Peyer's patch (tissue), 4 donors: Measurements from ENCODE around the gene NSUN7. TPM values are rescaled to one million over a fixed set of nuclear protein-coding genes. Genes with fewer than 3 reads are reported as not detected.

Experiments used
- DNase-seq, 3 donors: peaks; one replicate each; pipeline ENCODE4 v3.0.0-alpha.2; 2017 to 2019
- H3K27ac ChIP-seq, 4 donors: fragments of 200-600 bp; sonication (generic); one replicate each; pipeline ENCODE4 v1.5.1; 2016 to 2019
- H3K27me3 ChIP-seq, 2 donors: fragments of 200-600 bp; sonication (generic); one replicate each; pipeline ENCODE4 v1.5.1; 2019
- H3K36me3 ChIP-seq, 3 donors: fragments of 200-600 bp; sonication (generic); one replicate each; pipeline ENCODE4 v1.5.1; 2016 to 2019
- H3K4me1 ChIP-seq, 4 donors: fragments of 200-600 bp; sonication (generic); one replicate each; pipeline ENCODE4 v1.5.1; 2016 to 2019
- H3K4me3 ChIP-seq, 4 donors: fragments of 200-600 bp; sonication (generic); 1 replicate in 3 of 4; 2 replicates in 1 of 4; pipeline ENCODE4 v1.5.1; 2016 to 2019; ENCODE audit warnings: mild to moderate bottlenecking in 1 of 4
- H3K9me3 ChIP-seq, 4 donors: fragments of 200-600 bp; sonication (generic); one replicate each; pipeline ENCODE4 v1.5.1; 2016 to 2019; ENCODE audit warnings: mild to moderate bottlenecking in 1 of 4
- POLR2A ChIP-seq, 2 donors: fragments of 450-650 bp; IDR thresholded peaks; one replicate each; pipeline ENCODE4 v1.5.1; 2017; ENCODE audit warnings: antibody characterized with exemption in 2 of 2, mild to moderate bottlenecking in 2 of 2, moderate library complexity in 2 of 2
- total RNA-seq, 4 donors: library from RNA; depleted of rRNA; stranded (reverse); fragments of >200 nt; gene quantifications; one replicate each; pipeline ENCODE4 v1.1.0, GENCODE V29; 2016
- TF ChIP-seq, protein P1 (sequence below), 6 experiments: fragments of 450-650 bp in 4 of 6; fragments of 200-600 bp in 2 of 6; sonication (generic) in 1 of 6; IDR thresholded peaks; one replicate each; pipeline ENCODE4 v1.5.1; 2017 to 2019; ENCODE audit warnings: antibody characterized with exemption in 6 of 6, mild to moderate bottlenecking in 3 of 6, moderate library complexity in 1 of 6

Gene NSUN7, protein sequence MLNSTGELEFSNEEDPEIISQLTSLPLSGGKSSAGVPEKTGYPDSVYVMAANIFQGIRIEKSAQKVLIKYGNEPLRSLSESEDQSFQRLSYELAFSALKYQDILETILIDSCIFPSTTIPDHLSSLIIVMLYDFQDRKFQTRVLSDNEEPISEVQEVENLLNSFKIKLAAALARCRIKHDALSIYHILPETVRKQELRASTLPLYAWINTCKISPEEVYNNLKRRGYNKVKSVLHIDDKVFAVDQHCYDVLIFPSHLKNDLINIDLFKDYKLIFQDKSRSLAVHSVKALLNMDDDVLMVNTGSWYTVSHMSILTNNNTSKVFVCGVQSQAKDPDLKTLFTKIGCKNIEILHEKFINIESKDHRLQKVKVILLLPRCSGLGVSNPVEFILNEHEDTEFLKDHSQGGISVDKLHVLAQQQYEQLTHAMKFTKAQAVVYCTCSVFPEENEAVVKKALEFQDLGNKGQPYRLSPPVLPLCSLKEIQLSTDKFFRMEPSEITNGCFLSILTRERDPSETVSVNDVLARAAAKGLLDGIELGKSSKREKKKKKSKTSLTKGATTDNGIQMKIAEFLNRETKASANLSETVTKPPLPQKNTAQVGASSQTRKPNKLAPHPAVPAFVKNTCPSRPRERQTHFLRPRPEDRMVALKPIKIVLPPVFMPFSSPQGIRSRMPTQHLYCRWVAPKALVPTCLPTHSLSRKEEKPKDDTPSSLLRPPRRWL
- total RNA-seq = 10 to 100 TPM in 2 of 4 donors, 1 to 10 TPM in 2; 4.9 to 10.7 (median 9.7) TPM

DNA sequence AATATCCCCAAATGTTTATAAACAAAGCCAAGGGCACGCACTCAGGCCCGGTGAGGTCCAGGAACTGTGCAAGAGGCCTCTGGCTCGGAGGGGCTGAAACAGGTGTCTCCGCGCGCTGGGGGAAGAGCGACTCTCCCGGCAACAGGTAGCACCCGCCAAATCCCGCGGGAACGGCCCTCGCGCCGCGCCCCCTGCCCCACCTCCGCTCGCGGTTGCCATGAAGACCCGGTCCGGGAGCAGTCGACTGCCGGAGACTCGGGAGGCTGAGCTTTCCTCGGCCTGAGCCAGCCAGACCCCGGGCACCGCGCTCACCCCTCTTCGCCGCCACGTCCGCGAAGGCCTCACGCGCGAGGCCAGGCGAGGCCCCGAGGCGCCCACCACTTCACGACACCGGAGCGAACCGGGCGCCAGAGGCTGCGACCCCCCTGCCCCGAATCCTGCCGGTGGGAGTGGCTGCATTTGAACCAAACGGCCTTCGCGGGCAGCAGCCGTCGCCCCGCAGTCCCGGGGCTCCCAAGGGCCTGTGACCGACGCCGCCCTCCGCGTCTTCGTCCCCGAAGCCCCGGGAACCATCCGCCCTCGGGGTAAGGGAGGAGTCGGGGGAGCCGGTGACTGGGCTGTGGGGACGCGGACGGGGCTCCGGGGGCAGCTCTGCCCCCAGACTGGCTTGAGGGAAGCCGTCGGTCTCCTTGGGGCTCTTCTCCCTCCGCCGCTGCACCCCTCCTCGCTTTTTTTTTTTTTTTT, at the start of gene NSUN7:
TSS of gene NSUN7 (plus strand) at position 239 of the 744 bp plus-strand sequence. CDS start 739 bp downstream, outside the sequence.
- Histone ChIP-seq H3K27me3 (no peaks in the 10 kb centered on the region), H3K36me3 (no peaks in the 10 kb centered on the region), H3K4me1 (peaks cover 0 to 9% (median 0%) of the 10 kb centered on the region in 4 donors), H3K9me3 (no peaks in the 10 kb centered on the region), H3K4me3 (peak within 1 kb of the TSS; percentile 36 to 82 (median 64)), H3K27ac (peak within 1 kb of the TSS; percentile 37 to 70 (median 43))
- TF ChIP-seq, protein P1, sequence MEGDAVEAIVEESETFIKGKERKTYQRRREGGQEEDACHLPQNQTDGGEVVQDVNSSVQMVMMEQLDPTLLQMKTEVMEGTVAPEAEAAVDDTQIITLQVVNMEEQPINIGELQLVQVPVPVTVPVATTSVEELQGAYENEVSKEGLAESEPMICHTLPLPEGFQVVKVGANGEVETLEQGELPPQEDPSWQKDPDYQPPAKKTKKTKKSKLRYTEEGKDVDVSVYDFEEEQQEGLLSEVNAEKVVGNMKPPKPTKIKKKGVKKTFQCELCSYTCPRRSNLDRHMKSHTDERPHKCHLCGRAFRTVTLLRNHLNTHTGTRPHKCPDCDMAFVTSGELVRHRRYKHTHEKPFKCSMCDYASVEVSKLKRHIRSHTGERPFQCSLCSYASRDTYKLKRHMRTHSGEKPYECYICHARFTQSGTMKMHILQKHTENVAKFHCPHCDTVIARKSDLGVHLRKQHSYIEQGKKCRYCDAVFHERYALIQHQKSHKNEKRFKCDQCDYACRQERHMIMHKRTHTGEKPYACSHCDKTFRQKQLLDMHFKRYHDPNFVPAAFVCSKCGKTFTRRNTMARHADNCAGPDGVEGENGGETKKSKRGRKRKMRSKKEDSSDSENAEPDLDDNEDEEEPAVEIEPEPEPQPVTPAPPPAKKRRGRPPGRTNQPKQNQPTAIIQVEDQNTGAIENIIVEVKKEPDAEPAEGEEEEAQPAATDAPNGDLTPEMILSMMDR (IDR thresholded peaks at IDR 0.05) = no peak
- peak; percentile 28 to 40 for TF ChIP-seq POLR2A (IDR thresholded peaks at IDR 0.05)
- DNase-seq = peak; percentile 55 to 89 (median 79)

DNA sequence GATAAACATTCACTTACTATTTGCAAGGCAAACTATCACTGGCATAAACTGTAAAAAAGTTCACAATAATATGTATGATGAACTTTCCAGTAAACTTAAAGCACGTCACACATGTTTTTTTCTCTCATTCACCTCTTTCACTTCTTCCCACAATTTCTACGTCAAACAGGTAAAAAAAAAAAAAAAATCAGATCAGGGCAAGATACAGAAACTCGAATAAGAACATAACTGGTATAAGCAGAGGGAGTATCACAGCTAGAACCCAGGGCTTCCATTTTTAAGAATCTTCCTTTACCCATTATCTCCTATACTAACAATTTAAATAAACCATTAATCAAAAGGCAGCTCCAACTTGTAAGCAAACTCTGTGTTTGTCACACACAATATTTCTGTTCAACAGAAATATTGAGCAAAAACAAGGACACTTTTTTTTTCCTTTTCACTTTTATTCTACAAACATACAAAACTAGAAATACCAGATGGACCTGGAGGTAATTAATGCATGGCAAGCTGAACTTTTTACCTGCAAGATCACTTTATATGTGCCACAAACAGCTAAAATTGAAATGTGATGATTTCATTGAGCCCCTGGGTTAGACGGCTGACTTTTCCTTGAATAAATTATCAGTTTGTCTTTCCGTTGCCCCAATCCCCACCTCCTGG, 47.5 kb upstream of the NSUN7 start:
- DNase-seq = no peak
- H3K36me3 ChIP-seq = no peaks in the 10 kb centered on the region
- no peak for TF ChIP-seq POLR2A (IDR thresholded peaks at IDR 0.05)
- TF ChIP-seq, protein P1 (IDR thresholded peaks at IDR 0.05) = no peak
- no peaks in the 10 kb centered on the region for H3K27me3 ChIP-seq
- H3K4me1 ChIP-seq = no peaks in the 10 kb centered on the region
- no peaks in the 10 kb centered on the region for H3K9me3 ChIP-seq
- no peak overlapping the region for H3K27ac ChIP-seq
- H3K4me3 ChIP-seq = no peak overlapping the region

DNA sequence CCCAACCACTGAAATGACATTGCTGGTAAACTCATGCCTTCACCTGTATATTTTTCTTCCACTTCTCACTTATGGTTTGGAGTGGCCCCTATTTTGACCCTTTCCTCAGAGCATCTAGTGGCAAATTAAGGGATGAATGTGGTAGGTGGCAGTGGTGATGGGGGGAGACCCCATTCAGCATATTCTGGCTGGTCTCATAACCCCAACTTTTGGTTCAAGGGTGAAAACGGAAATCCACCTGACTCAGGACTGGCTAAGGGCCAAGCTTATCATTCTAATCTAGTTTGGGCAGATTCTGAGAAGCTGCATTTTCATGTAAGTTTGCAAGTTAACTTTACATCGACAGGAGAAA, 47.0 kb upstream of the NSUN7 start:
- Histone ChIP-seq H3K36me3 (no peaks in the 10 kb centered on the region), H3K27me3 (no peaks in the 10 kb centered on the region), H3K9me3 (no peaks in the 10 kb centered on the region), H3K4me1 (no peaks in the 10 kb centered on the region), H3K4me3 (no peak overlapping the region), H3K27ac (no peak overlapping the region)
- no peak for TF ChIP-seq POLR2A (IDR thresholded peaks at IDR 0.05)
- TF ChIP-seq, protein P1 (IDR thresholded peaks at IDR 0.05) = no peak
- no peak for DNase-seq

DNA sequence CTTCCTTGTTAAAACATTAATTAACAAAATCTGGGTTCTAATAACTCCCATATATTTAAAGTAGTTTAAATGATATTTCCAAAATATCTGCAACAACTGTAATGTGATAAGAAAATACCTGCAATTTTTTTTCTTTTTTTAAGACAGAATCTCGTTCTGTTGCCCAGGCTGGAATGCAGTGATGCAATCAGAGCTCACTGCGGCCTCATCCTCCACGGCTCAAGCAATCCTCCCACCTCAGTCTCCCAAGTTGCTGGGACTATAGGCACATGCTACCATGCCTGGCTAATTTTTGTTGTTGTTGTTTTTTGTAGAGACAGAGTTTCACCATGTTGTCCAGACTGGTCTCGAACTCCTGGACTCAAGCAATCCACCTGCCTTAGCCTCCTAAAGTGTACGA, 45.7 kb upstream of the NSUN7 start:
- Histone ChIP-seq H3K36me3 (no peaks in the 10 kb centered on the region), H3K27ac (no peak overlapping the region), H3K4me3 (no peak overlapping the region), H3K4me1 (no peaks in the 10 kb centered on the region), H3K27me3 (no peaks in the 10 kb centered on the region), H3K9me3 (no peaks in the 10 kb centered on the region)
- no peak for DNase-seq
- TF ChIP-seq, protein P1 (IDR thresholded peaks at IDR 0.05) = no peak
- no peak for TF ChIP-seq POLR2A (IDR thresholded peaks at IDR 0.05)
